Spleen (tissue), 7 donors: ENCODE data around the gene NUP85.

Experiments used
- CTCF ChIP-seq, 11 experiments: fragments of 200-600 bp in 7 of 11; fragments of 450-650 bp in 4 of 11; sonication (generic) in 4 of 11; IDR thresholded peaks in 8 of 11; conservative IDR thresholded peaks in 3 of 11; 1 replicate in 7 of 11; 2 replicates in 4 of 11; pipeline versions ENCODE4 v1.4.0 to v1.8.0; 2016 to 2021; ENCODE audit warnings: antibody characterized with exemption in 11 of 11, inconsistent platforms in 4 of 11, mild to moderate bottlenecking in 1 of 11
- POLR2A ChIP-seq, 3 donors: fragments of 450-650 bp; IDR thresholded peaks; one replicate each; pipeline ENCODE4 v1.5.1; 2017; ENCODE audit warnings: antibody characterized with exemption in 3 of 3, mild to moderate bottlenecking in 1 of 3
- donor health status: DM: no; HTN: no; CAD: no; lungs with moderate emphysema.
- donor health status: DM: no; HTN: no; CAD: no.
- donor health status: DM: no; HTN: no; CAD: no.

GRCh38 chr17:75199886-75200618, 5.4 kb upstream of the NUP85 start:
- TF ChIP-seq CTCF (IDR thresholded peaks at IDR 0.05 in 8 of 11, conservative IDR thresholded peaks at IDR 0.05 in 3 of 11) (no peak), POLR2A (IDR thresholded peaks at IDR 0.05) (no peak)
